ENCODE data around the gene RGS9. TPM values are rescaled to one million over a fixed set of nuclear protein-coding genes. Genes with fewer than 3 reads are reported as not detected.

The RGS9 gene
- polyA plus RNA-seq (2011; rRNA removed): 11.2 and 14.3 TPM in 2 replicates
- 5.5 and 6.1 TPM in 2 replicates for polyA plus RNA-seq (2012; cell fraction: cytosol; rRNA removed)
- polyA plus RNA-seq (2012; cell fraction: nucleus; rRNA removed): 1.5 and 2.3 TPM in 2 replicates
- polyA plus RNA-seq (2017; fragmentation: RNase III; extraction: RNeasy Plus Mini Kit Qiagen cat#74134 plus additional on column Dnase treatment): 6.9 to 8.2 TPM (median 7.0 TPM) in 3 replicates
- polyA minus RNA-seq (2011; rRNA and poly(A)+ RNA removed): 7.6 and 8.6 TPM in 2 replicates

DNA sequence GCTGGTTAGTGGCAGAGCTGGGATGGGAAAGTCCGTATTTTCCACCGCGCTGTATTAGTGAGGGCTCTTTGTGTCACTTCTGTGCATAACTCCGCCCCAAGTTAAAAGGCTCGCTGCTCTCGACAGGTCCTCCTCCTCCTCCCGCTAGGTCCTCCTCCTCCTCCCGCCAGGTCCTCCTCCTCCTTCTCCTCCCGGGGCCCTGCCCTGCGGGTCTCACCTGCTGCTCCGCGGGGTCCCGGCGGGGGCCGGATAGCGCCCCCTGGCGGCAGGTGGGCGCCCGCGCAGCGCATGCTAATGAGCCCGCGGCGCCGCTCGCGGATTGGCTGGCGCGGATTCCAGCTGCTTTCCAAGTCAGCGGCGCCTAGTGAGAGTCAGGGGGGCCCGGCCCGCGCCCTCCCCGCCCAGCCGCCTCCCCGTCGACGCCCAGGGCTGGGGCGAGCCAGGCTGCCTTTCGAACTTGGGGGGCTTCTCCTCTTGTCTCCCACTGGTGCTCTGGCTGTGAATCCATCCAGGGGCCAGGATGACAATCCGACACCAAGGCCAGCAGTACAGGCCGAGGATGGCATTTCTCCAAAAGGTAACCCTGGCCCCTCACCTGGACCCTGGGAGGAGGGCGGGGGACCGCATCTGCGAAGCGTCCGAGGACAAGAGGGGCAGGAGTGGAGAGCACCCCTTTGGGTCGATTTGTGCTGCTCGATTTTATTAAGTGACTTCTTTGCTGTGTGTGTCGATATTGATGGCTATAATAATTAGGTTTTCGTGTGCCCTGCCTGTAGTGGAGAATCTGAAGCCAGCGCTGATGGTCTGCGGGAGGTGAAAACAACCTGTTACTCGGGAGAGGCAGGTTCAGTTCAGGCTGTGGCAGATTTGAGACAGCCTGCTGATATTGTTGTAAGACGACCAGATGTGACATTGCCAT is at the start of gene RGS9:
TSS of gene RGS9 (plus strand) at position 350 of the 919 bp plus-strand sequence. CDS start at position 521, 171 bp downstream.
- 16% methylated on average over 45 of the region's 56 CpGs for WGBS (ENCODE audit: missing lambda C conversion rate)
- peak within 1 kb of the TSS; percentile 39 for H3K4me3 ChIP-seq
- no peaks in the 10 kb centered on the region for H3K4me1 ChIP-seq
- H3K4me2 ChIP-seq: peak within 1 kb of the TSS; percentile 73
- DNase-seq (ENCODE audit: low read depth in 1 of 2, low spot score in 1 of 2) (peak; percentile 77 to 87), FAIRE-seq (no peak), ATAC-seq (peak; percentile 93 to 97)
- H3K9me3 ChIP-seq: no peaks in the 10 kb centered on the region
- TF ChIP-seq RAD21 (conservative IDR thresholded peaks at IDR 0.05 in 1 of 2, IDR thresholded peaks at IDR 0.05 in 1 of 2) (peak; percentile 65 to 84), ZFP36 (IDR thresholded peaks at IDR 0.05; ENCODE audit: borderline replicate concordance, partially characterized antibody) (no peak), HOXA7 (CRISPR knock-in tag; IDR thresholded peaks at IDR 0.05) (no peak), HOXB5 (CRISPR knock-in tag; IDR thresholded peaks at IDR 0.05) (no peak), FOSL2 (IDR thresholded peaks at IDR 0.05) (no peak), FOSL2 (CRISPR knock-in tag; IDR thresholded peaks at IDR 0.05) (0 out of 2 replicates have a peak, but pooled peaks have one; percentile 2), JUNB (IDR thresholded peaks at IDR 0.05) (no peak), SMC3 (IDR thresholded peaks at IDR 0.05) (peak; percentile 92), MAZ (IDR thresholded peaks at IDR 0.05; ENCODE audit: borderline replicate concordance, low read depth, low read length) (peak; percentile 65; the same call in 1 of the 2 replicates)
- TF ChIP-seq, protein P1, sequence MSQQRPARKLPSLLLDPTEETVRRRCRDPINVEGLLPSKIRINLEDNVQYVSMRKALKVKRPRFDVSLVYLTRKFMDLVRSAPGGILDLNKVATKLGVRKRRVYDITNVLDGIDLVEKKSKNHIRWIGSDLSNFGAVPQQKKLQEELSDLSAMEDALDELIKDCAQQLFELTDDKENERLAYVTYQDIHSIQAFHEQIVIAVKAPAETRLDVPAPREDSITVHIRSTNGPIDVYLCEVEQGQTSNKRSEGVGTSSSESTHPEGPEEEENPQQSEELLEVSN (IDR thresholded peaks at IDR 0.05; ENCODE audit: borderline replicate concordance, low read depth): peak; percentile 52; the same call in 1 of the 2 replicates
- TF ChIP-seq, protein P2, sequence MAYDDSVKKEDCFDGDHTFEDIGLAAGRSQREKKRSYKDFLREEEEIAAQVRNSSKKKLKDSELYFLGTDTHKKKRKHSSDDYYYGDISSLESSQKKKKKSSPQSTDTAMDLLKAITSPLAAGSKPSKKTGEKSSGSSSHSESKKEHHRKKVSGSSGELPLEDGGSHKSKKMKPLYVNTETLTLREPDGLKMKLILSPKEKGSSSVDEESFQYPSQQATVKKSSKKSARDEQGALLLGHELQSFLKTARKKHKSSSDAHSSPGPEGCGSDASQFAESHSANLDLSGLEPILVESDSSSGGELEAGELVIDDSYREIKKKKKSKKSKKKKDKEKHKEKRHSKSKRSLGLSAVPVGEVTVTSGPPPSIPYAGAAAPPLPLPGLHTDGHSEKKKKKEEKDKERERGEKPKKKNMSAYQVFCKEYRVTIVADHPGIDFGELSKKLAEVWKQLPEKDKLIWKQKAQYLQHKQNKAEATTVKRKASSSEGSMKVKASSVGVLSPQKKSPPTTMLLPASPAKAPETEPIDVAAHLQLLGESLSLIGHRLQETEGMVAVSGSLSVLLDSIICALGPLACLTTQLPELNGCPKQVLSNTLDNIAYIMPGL (CRISPR knock-in tag; IDR thresholded peaks at IDR 0.05; ENCODE audit: borderline replicate concordance): peak; percentile 63; the same call in 1 of the 2 replicates
- TF ChIP-seq, protein P3, sequence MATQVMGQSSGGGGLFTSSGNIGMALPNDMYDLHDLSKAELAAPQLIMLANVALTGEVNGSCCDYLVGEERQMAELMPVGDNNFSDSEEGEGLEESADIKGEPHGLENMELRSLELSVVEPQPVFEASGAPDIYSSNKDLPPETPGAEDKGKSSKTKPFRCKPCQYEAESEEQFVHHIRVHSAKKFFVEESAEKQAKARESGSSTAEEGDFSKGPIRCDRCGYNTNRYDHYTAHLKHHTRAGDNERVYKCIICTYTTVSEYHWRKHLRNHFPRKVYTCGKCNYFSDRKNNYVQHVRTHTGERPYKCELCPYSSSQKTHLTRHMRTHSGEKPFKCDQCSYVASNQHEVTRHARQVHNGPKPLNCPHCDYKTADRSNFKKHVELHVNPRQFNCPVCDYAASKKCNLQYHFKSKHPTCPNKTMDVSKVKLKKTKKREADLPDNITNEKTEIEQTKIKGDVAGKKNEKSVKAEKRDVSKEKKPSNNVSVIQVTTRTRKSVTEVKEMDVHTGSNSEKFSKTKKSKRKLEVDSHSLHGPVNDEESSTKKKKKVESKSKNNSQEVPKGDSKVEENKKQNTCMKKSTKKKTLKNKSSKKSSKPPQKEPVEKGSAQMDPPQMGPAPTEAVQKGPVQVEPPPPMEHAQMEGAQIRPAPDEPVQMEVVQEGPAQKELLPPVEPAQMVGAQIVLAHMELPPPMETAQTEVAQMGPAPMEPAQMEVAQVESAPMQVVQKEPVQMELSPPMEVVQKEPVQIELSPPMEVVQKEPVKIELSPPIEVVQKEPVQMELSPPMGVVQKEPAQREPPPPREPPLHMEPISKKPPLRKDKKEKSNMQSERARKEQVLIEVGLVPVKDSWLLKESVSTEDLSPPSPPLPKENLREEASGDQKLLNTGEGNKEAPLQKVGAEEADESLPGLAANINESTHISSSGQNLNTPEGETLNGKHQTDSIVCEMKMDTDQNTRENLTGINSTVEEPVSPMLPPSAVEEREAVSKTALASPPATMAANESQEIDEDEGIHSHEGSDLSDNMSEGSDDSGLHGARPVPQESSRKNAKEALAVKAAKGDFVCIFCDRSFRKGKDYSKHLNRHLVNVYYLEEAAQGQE (IDR thresholded peaks at IDR 0.05): no peak
- TF ChIP-seq, protein P4, sequence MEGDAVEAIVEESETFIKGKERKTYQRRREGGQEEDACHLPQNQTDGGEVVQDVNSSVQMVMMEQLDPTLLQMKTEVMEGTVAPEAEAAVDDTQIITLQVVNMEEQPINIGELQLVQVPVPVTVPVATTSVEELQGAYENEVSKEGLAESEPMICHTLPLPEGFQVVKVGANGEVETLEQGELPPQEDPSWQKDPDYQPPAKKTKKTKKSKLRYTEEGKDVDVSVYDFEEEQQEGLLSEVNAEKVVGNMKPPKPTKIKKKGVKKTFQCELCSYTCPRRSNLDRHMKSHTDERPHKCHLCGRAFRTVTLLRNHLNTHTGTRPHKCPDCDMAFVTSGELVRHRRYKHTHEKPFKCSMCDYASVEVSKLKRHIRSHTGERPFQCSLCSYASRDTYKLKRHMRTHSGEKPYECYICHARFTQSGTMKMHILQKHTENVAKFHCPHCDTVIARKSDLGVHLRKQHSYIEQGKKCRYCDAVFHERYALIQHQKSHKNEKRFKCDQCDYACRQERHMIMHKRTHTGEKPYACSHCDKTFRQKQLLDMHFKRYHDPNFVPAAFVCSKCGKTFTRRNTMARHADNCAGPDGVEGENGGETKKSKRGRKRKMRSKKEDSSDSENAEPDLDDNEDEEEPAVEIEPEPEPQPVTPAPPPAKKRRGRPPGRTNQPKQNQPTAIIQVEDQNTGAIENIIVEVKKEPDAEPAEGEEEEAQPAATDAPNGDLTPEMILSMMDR (IDR thresholded peaks at IDR 0.05): peak; percentile 99
- TF ChIP-seq, protein P5, sequence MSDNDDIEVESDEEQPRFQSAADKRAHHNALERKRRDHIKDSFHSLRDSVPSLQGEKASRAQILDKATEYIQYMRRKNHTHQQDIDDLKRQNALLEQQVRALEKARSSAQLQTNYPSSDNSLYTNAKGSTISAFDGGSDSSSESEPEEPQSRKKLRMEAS (IDR thresholded peaks at IDR 0.05): peak; percentile 68
- peak within 1 kb of the TSS; percentile 40 to 61 for H3K27ac ChIP-seq
- ChIA-PET CTCF (interaction anchor here (0.5 to 9.3 kb wide), 56 partner anchors 9 to 665 kb away, joined by 3 to 158 read pairs (median 5); partner anchors contain the start of gene LRRC37A3), POLR2A (interaction anchor here (0.6 to 1.7 kb wide), 5 partner anchors 15 to 218 kb away, joined by 3 to 4 read pairs (median 3); partner anchors contain the start of gene LRRC37A3)

Measured in A549 (cell line).